HepG2 (cell line): ENCODE data around the gene SPACA9.

Source experiments
- ZMAT3 ChIP-seq: sonication (generic); formaldehyde crosslinking; conservative IDR thresholded peaks from 2 replicates; pipeline ENCODE4 v1.7.0; 2021; ENCODE audit warnings: missing genetic modification reagents
- ZNF232 ChIP-seq: sonication (generic); formaldehyde crosslinking; IDR thresholded peaks from 2 replicates; pipeline ENCODE4 v1.4.0; 2020; ENCODE audit warnings: missing genetic modification reagents, borderline replicate concordance

DNA sequence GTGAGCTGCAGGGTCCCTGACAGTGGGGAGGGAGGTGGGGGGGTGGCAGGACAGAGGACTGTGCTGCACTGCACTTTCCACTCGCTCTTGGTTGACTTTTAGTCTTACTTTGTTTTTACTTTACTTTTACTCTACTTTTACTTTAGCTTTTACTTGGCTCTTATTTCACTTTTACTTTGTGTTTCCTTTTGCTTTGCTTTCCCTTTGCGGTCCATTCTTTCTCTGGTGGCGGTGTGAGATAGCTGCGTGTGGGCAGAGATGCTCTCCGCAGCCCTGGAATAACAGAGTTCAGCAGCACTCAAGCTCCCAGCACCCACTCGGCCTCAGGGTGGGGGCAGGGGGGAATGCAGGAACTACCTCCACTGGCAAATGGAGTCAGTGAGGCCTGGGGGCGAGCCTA is 5.3 kb upstream of the SPACA9 start:
- no peak for TF ChIP-seq ZMAT3
- TF ChIP-seq ZNF232 (CRISPR knock-in tag), result no peak
